T47D (cell line): ENCODE results near the gene RNF144B.
"Not testable (repeated sequence)": the region's sequence is repeated elsewhere in the genome, so short reads cannot be mapped to it uniquely, and the experiment has no call there.

Experiments
- DNase-seq, 2 experiments: peaks; one replicate each; pipeline versions ENCODE4 v3.0.0 to v3.0.0-alpha.2; 2011 to 2012; ENCODE audit warnings: low read depth in 1 of 2, low spot score in 1 of 2
- JUND ChIP-seq: IDR thresholded peaks from 2 replicates; pipeline ENCODE4 v1.6.1; 2012; ENCODE audit warnings: low read depth
- in situ Hi-C: cut with HindIII; loops from 2 replicates; pipeline ENCODE4 v1.10.0; 2016; ENCODE audit warnings: low sequenced_read_pairs, low pct_unique_long_range_greater_than_20kb

The RNF144B gene

GRCh38 chr6:18386298-18386976 is 713 bp upstream of the RNF144B start:
- peak in 1 of 2 experiments; percentile 91 for DNase-seq
- TF ChIP-seq JUND, result no peak
- in situ Hi-C loops, result no loop called here

- in situ Hi-C loops, result no loop called here
- no peak for TF ChIP-seq JUND
- no peak for DNase-seq
Observed at GRCh38 chr6:18388271-18388670, 1.1 kb downstream of the RNF144B start.

DNA sequence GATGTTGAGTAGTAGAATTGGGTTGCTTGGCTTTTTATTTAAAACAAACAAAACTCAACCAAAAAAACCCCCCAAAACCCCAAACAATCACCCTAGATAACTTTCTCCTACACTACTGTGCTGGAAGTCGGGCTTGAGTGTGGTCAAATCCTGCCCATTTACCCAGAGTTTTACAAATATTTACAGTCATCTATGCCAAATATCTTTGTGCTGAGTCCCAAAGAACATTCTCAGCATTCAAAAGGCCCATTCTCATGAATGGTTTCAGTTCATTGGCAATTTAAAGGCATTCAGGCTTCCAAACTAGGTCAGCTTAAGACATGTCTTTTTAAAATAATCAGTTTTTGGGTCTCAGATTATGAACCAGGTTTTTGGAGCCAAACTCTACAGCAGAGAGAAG is 1.8 kb downstream of the RNF144B start:
- in situ Hi-C loops, result no loop called here
- no peak for TF ChIP-seq JUND
- DNase-seq, result peak in 1 of 2 experiments; percentile 82

DNA sequence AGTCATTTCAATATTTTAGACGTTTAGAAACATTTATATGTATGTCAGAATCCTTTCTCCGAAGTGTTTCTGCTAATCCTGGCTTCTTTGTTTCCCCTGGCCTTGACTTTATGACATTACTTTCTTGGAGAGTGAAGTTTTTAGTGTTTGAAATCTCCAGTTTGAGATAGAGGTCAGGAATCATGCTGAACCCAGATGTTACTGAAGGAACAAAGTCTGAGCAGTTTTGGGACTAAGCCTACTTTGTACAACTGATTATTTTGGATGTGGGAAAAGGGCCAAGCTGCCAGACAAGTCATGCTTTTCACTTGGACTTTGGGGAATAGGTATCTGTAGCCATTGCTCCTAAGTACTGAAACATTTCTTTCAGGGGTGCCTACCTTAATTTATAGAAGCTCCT is 2.3 kb downstream of the RNF144B start:
- in situ Hi-C loops, result no loop called here
- TF ChIP-seq JUND, result no peak
- DNase-seq, result no peak

DNA sequence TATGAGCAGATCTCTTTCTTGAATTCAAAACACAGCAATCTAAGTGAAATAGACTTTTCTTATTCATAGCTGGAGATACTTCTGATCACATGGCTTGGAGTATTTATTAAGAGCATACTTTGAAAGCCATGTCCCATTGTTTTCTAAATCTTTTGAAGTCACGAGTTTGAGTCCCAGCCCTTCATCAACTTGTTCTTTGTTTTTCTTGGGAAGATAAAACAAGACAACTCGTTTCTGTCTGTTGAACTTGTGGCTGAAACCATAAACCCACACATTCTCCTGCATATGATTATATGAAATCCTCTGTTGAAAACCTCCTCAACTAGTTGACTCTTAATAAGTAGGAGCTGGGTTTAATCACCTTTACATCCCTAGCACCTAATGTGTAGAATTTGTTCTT is 3.3 kb downstream of the RNF144B start:
- no peak for TF ChIP-seq JUND
- in situ Hi-C loops, result no loop called here
- no peak for DNase-seq

GRCh38 chr6:18391023-18391422 is 3.9 kb downstream of the RNF144B start:
- in situ Hi-C loops, result no loop called here
- no peak for TF ChIP-seq JUND
- no peak for DNase-seq

- in situ Hi-C loops, result no loop called here
- no peak for TF ChIP-seq JUND
- DNase-seq, result no peak
Observed at GRCh38 chr6:18392346-18392877, 5.3 kb downstream of the RNF144B start.

- DNase-seq, result no peak
- TF ChIP-seq JUND, result no peak
- in situ Hi-C loops, result no loop called here
Observed at GRCh38 chr6:18393698-18394097, 6.5 kb downstream of the RNF144B start.

DNA sequence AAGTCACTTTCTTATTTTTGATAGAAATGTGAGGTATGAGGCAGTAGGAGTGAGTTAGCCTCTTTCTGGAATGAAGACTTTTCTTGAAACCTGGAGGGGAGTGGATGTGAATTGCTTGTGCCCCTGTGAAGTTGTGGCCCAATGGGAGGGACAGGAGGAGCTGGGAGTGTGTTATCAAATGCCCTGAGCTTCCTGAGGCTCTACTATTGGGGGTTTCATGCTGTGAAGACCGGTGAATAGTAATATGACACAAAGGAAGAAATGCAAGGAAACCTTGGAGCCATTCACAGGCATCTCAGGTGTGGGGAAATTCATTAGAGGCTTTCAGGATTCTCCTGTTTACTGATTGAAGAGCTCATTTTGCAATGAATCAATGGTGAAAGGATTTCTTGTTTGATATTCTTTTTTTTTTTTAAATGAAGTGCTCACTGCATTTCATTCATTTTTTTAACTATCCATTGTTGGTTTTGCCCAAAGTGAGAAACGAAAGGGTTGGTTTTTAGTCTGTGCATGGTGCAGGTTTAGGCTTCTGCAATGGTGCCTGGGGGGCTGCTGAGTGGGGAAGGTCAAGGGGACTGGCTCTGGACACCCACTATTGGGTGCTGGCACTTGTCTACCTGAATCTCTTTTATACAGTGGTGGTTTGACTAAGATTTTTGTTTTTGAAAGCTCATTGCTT is 8.2 kb downstream of the RNF144B start:
- in situ Hi-C loops, result no loop called here
- no peak for DNase-seq
- TF ChIP-seq JUND, result no peak

DNA sequence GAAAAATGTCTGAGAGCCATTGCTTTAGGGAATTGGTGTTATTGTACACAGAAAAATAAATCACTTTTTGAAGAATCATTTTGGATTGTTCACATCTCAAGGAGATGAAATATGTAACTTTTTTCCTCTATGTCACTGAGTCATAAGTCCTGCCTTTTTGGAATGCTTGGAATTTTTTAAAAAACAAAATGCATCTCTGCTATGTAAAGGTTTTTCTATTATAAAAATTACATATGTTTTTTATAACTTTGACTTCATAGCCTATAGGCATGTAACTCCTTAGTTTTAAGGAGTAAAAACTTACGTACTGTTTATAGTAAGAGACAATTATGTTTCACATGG is 8.7 kb downstream of the RNF144B start:
- DNase-seq, result no peak
- TF ChIP-seq JUND, result no peak
- in situ Hi-C loops, result no loop called here

GRCh38 chr6:18397701-18398100 is 10.6 kb downstream of the RNF144B start:
- TF ChIP-seq JUND, result no peak
- in situ Hi-C loops, result no loop called here
- no peak for DNase-seq

DNA sequence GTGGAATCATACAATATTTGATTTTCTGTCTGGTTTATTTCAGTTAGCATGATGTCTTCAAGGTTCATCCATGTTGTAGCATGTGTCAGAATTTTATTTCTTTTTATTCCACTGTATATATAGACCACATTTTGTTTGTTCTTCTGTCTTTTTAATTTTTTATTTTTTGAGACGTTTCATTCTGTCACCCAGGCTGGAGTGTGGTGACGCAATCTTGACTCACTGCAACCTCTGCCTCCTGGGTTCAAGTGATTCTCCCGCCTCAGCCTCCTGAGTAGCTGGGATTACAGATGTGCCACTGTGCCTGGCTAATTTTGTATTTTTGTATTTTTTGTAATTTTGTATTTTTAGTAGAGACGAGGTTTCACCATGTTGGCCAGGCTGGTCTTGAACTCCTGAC is 11.1 kb downstream of the RNF144B start:
- DNase-seq, in situ Hi-C loops: not testable (repeated sequence)

- in situ Hi-C loops, result no loop called here
- no peak for DNase-seq
- no peak for TF ChIP-seq JUND
Observed at GRCh38 chr6:18400831-18401446, 13.8 kb downstream of the RNF144B start.

- in situ Hi-C loops, DNase-seq: not testable (repeated sequence)
Observed at GRCh38 chr6:18404965-18405364, 17.8 kb downstream of the RNF144B start.
